Measurements from ENCODE around the gene ZRANB1. TPM values are rescaled to one million over a fixed set of nuclear protein-coding genes. Genes with fewer than 3 reads are reported as not detected.

Gene ZRANB1
- total RNA-seq, 1 donor from 2014 or later = 17.7 TPM

DNA sequence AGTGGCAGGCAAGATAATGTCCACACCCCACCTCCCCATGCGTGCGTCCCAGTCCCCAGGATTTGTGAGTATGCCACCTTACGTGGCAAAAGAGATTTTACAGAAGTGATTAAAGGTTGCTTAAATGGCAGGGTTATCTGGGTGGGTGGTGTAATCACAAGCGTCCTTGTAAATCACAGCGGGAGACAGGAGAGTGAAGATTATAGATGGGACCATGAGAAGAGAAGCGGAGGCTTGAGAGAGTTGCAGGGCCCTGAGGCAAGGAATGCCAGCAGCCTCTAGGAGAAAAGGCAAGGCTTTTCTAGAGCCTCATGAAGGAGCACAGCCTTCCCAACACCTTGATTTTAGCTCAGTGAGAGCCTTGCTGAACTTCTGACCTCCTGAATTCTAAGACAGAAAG is 10.2 kb downstream of the ZRANB1 start:
- Mint-ChIP-seq H3K4me3 (no peak overlapping the region), H3K27ac (no peak overlapping the region), H3K36me3 (ENCODE audit: low read depth) (peaks cover 39% of the 10 kb centered on the region), H3K4me1 (peaks cover 36% of the 10 kb centered on the region), H3K9me3 (no peaks in the 10 kb centered on the region), H3K27me3 (no peaks in the 10 kb centered on the region)
- CTCF ChIA-PET = no interaction called here
- TF ChIP-seq, protein P1, sequence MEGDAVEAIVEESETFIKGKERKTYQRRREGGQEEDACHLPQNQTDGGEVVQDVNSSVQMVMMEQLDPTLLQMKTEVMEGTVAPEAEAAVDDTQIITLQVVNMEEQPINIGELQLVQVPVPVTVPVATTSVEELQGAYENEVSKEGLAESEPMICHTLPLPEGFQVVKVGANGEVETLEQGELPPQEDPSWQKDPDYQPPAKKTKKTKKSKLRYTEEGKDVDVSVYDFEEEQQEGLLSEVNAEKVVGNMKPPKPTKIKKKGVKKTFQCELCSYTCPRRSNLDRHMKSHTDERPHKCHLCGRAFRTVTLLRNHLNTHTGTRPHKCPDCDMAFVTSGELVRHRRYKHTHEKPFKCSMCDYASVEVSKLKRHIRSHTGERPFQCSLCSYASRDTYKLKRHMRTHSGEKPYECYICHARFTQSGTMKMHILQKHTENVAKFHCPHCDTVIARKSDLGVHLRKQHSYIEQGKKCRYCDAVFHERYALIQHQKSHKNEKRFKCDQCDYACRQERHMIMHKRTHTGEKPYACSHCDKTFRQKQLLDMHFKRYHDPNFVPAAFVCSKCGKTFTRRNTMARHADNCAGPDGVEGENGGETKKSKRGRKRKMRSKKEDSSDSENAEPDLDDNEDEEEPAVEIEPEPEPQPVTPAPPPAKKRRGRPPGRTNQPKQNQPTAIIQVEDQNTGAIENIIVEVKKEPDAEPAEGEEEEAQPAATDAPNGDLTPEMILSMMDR (IDR thresholded peaks at IDR 0.05) = no peak
- intact Hi-C loops (cut with micrococcal nuclease) = no loop called here
- ATAC-seq (ENCODE audit: low read depth) = no peak
- POLR2A ChIA-PET = no interaction called here
- DNase-seq = no peak

DNA sequence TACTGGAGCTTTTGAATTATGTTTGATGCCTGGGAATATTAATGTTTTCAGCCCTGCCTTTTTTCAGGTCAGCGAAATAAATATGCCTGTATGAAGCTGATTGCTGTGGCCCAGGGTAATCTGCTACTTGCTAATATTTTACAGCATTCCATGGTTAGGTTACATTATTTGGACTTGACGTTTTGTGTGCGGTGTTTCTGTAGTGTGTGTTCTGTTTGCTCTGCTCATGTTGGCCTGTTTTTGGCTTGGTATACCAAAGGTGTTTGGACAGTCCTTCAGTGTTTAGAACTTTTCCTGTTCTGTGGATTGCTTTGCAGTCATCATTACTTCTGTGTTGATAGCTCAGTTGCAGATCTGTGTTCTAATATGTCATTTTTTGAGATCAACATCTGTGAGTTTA is 11.5 kb downstream of the ZRANB1 start:
- POLR2A ChIA-PET = no interaction called here
- intact Hi-C loops (cut with micrococcal nuclease) = no loop called here
- Mint-ChIP-seq H3K27ac (no peak overlapping the region), H3K4me3 (no peak overlapping the region), H3K27me3 (no peaks in the 10 kb centered on the region), H3K4me1 (peaks cover 41% of the 10 kb centered on the region), H3K36me3 (ENCODE audit: low read depth) (peaks cover 26% of the 10 kb centered on the region), H3K9me3 (no peaks in the 10 kb centered on the region)
- DNase-seq (no peak), ATAC-seq (ENCODE audit: low read depth) (no peak)
- CTCF ChIA-PET = no interaction called here
- TF ChIP-seq, protein P1 (IDR thresholded peaks at IDR 0.05) = no peak

DNA sequence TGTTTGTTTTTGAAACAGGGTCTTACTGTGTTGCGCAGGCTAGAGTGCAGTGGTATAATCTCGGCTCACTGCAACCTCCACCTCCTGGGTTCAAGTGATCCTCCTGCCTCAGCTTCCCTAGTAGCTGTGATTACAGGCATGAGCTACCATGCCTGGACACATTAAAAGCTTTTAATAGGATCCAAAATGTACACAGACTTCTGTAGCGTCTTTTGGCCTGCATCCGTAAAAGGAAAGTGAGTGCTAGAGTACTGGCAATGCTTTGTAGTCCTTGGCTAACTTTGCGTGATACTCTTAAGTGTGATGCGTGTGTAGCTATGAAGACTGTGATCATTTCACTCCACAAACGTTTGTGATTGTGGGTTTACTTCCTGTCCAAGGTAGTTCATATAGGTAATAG is 13.3 kb downstream of the ZRANB1 start:
- H3K4me3 Mint-ChIP-seq = no peak overlapping the region
- no peaks in the 10 kb centered on the region for H3K9me3 Mint-ChIP-seq
- peaks cover 17% of the 10 kb centered on the region for H3K36me3 Mint-ChIP-seq (ENCODE audit: low read depth)
- H3K27me3 Mint-ChIP-seq = no peaks in the 10 kb centered on the region
- ATAC-seq (ENCODE audit: low read depth) (no peak), DNase-seq (no peak)
- intact Hi-C loops (cut with micrococcal nuclease) = loop anchor here (5.0 kb wide), 1 partner anchor 33 kb away; no protein-coding TSS in a partner anchor
- H3K27ac Mint-ChIP-seq = no peak overlapping the region
- TF ChIP-seq, protein P1 (IDR thresholded peaks at IDR 0.05) = no peak
- peaks cover 49% of the 10 kb centered on the region for H3K4me1 Mint-ChIP-seq
- POLR2A ChIA-PET = no interaction called here
- CTCF ChIA-PET = no interaction called here

DNA sequence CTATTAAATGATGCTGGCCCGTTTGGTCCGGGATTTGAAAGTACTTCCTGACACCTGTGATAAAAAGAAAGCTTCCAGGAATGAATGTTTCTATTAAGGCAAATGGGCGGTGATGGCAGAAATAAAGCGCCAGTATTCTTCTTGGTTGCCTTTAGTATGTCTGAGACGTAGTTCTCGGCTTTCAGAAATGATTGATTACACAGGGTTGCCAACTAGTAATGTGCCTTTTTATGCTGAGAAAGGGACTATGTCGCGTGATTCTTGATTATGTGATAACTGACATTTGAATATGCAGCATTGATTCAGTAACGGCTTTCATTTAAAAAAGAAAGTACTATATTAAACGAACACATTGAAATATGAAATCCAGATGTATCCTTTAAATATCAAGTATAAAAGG is 13.9 kb downstream of the ZRANB1 start:
- CTCF ChIA-PET = no interaction called here
- no peak overlapping the region for H3K27ac Mint-ChIP-seq
- no peak for ATAC-seq (ENCODE audit: low read depth)
- TF ChIP-seq, protein P1 (IDR thresholded peaks at IDR 0.05) = no peak
- intact Hi-C loops (cut with micrococcal nuclease) = loop anchor here (5.0 kb wide), 1 partner anchor 34 kb away; no protein-coding TSS in a partner anchor
- peaks cover 17% of the 10 kb centered on the region for H3K36me3 Mint-ChIP-seq (ENCODE audit: low read depth)
- H3K27me3 Mint-ChIP-seq = no peaks in the 10 kb centered on the region
- H3K4me3 Mint-ChIP-seq = no peak overlapping the region
- H3K9me3 Mint-ChIP-seq = no peaks in the 10 kb centered on the region
- peaks cover 52% of the 10 kb centered on the region for H3K4me1 Mint-ChIP-seq
- POLR2A ChIA-PET = no interaction called here
- no peak for DNase-seq

DNA sequence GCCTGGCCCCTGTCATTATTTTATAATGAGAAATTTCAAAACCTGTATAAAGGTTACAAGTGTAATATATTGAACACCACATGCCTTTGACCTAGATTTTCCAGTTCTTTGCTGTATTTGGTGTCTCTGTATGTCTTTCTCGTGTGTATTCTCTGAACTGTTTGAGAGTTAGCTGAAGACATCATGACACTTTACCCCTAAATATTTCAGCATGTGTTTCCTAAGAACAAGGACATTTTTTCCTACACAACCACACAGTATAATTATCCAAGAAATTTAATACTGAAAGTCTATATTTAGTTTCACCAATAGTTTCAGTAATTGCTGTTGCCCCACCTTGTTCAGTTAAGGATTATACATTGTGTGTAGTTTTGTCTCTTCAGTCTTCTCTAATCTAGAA is 14.8 kb downstream of the ZRANB1 start:
- H3K27me3 Mint-ChIP-seq = no peaks in the 10 kb centered on the region
- CTCF ChIA-PET = no interaction called here
- peaks cover 55% of the 10 kb centered on the region for H3K4me1 Mint-ChIP-seq
- POLR2A ChIA-PET = no interaction called here
- peaks cover 20% of the 10 kb centered on the region for H3K36me3 Mint-ChIP-seq (ENCODE audit: low read depth)
- intact Hi-C loops (cut with micrococcal nuclease) = loop anchor here (5.0 kb wide), 1 partner anchor 34 kb away; no protein-coding TSS in a partner anchor
- H3K4me3 Mint-ChIP-seq = no peak overlapping the region
- DNase-seq (no peak), ATAC-seq (ENCODE audit: low read depth) (no peak)
- no peak overlapping the region for H3K27ac Mint-ChIP-seq
- TF ChIP-seq, protein P1 (IDR thresholded peaks at IDR 0.05) = no peak
- no peaks in the 10 kb centered on the region for H3K9me3 Mint-ChIP-seq
